Measurements from ENCODE around the gene NGF.

The NGF gene

GRCh38 chr1:115237023-115237422, 101.0 kb downstream of the NGF start:
- no peaks in the 10 kb centered on the region for H3K4me1 Mint-ChIP-seq
- no peaks in the 10 kb centered on the region for H3K36me3 Mint-ChIP-seq (ENCODE audit: low read depth)
- ATAC-seq (no peak), DNase-seq (no peak)
- peaks cover 8% of the 10 kb centered on the region for H3K27me3 Mint-ChIP-seq
- H3K27ac Mint-ChIP-seq = no peak overlapping the region
- no peak overlapping the region for H3K4me3 Mint-ChIP-seq
- H3K9me3 Mint-ChIP-seq = no peaks in the 10 kb centered on the region
